MCF 10A (cell line): ENCODE results near the gene PYY. TPM values are rescaled to one million over a fixed set of nuclear protein-coding genes. Genes with fewer than 3 reads are reported as not detected.
"Not testable (repeated sequence)": the region's sequence is repeated elsewhere in the genome, so short reads cannot be mapped to it uniquely, and the experiment has no call there.

Experiments
- BruUV-seq: library from RNA; stranded (reverse); fragments of 400-500 nt; replicated peaks from 2 replicates; lab custom pipeline; 2021; lab: Mats Ljungman, UMichigan
- CTCF ChIA-PET: fragments of 300-600 bp; sonication (Branson Sonifier 250); formaldehyde crosslinking; extraction: SDS; loops from one replicate; lab custom pipeline; 2021; ENCODE audit warnings: antibody characterized with exemption, inconsistent platforms; lab: Yijun Ruan, JAX
- POLR2A ChIA-PET: fragments of 300-600, 350-650 bp; sonication (Branson Sonifier 250); formaldehyde crosslinking; extraction: SDS; loops from one replicate; lab custom pipeline; 2020; ENCODE audit warnings: antibody characterized with exemption, inconsistent platforms; lab: Yijun Ruan, JAX
- DNase-seq: peaks from one replicate; pipeline ENCODE4 v3.0.0-alpha.2; 2018; ENCODE audit not compliant: unreplicated experiment
- H3K27ac Mint-ChIP-seq: one replicate; pipeline ENCODE4 v1.8.0; 2022; ENCODE audit warnings: mild to moderate bottlenecking, low read depth, mixed read lengths; ENCODE audit not compliant: unreplicated experiment
- H3K27me3 Mint-ChIP-seq: one replicate; pipeline ENCODE4 v1.8.0; 2022; ENCODE audit warnings: mixed read lengths; ENCODE audit not compliant: insufficient read depth, unreplicated experiment
- H3K36me3 Mint-ChIP-seq: one replicate; pipeline ENCODE4 v1.8.0; 2022; ENCODE audit warnings: mild to moderate bottlenecking, moderate library complexity, mixed read lengths; ENCODE audit not compliant: insufficient read depth, unreplicated experiment
- H3K4me1 Mint-ChIP-seq: one replicate; pipeline ENCODE4 v1.8.0; 2022; ENCODE audit warnings: mixed read lengths; ENCODE audit not compliant: insufficient read depth, unreplicated experiment
- H3K4me3 Mint-ChIP-seq: one replicate; pipeline ENCODE4 v1.8.0; 2022; ENCODE audit warnings: mild to moderate bottlenecking, moderate library complexity, mixed read lengths; ENCODE audit not compliant: unreplicated experiment
- H3K9me3 Mint-ChIP-seq: one replicate; pipeline ENCODE4 v1.8.0; 2022; ENCODE audit warnings: mixed read lengths; ENCODE audit not compliant: unreplicated experiment
- CTCF ChIP-seq: fragments of 200-600 bp; IDR thresholded peaks from one replicate; pipeline ENCODE4 v1.8.0; 2022; ENCODE audit warnings: antibody characterized with exemption, mild to moderate bottlenecking; ENCODE audit not compliant: unreplicated experiment
- intact Hi-C: fragments of 100-400 bp; cut with micrococcal nuclease; formaldehyde crosslinking; loops from 2 replicates; pipeline ENCODE4 v1.14.1; 2022
- total RNA-seq: library from RNA; stranded (reverse); gene quantifications from 2 replicates; pipeline ENCODE4 v1.2.3, GENCODE V29; 2022

PYY gene
- total RNA-seq, 1 experiment from 2014 or later, result not detected

GRCh38 chr17:43998552-43998951 is 44.8 kb upstream of the PYY start:
- no peak overlapping the region for H3K27ac Mint-ChIP-seq
- BruUV-seq, result no TSS peak
- H3K4me1 Mint-ChIP-seq, result peaks cover 14% of the 10 kb centered on the region
- H3K27me3 Mint-ChIP-seq, result no peaks in the 10 kb centered on the region
- DNase-seq, result peak; percentile 48
- TF ChIP-seq CTCF, result no peak
- no peak overlapping the region for H3K4me3 Mint-ChIP-seq
- H3K9me3 Mint-ChIP-seq, result no peaks in the 10 kb centered on the region
- POLR2A ChIA-PET, result interaction anchor here (0.6 kb wide), 1 partner anchor 10 kb away, joined by 3 read pairs; no protein-coding TSS in a partner anchor
- CTCF ChIA-PET, result interaction anchor here (0.7 to 7.3 kb wide), 4 partner anchors 9 to 121 kb away, joined by 3 to 82 read pairs (median 26); partner anchors contain the start of gene PPY
- H3K36me3 Mint-ChIP-seq, result peaks cover 5% of the 10 kb centered on the region
- intact Hi-C loops, result no loop called here

DNA sequence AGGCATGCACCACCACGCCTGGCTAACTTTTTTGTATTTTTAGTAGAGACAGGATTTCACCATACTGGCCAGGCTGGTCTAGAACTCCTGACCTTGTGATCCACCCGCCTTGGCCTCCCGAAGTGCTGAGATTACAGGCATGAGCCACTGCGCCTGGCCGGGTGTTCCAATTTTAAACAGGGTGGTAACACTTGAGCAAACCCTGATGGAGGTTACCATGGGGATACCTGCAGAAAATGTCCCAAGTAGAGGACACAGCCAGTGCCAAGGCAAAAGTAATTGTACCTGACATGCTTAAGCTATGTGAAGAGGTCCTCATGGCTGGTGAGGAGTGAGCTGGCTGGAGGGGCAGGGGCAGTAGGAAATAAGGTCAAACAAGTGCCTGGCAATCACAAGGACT is 43.4 kb upstream of the PYY start:
- CTCF ChIA-PET, result interaction anchor here (0.8 to 7.3 kb wide), 6 partner anchors 9 to 207 kb away, joined by 3 to 82 read pairs (median 5); partner anchors contain the start of gene PPY
- intact Hi-C loops, H3K36me3 Mint-ChIP-seq, H3K27me3 Mint-ChIP-seq, H3K4me3 Mint-ChIP-seq, DNase-seq, H3K9me3 Mint-ChIP-seq, BruUV-seq, H3K27ac Mint-ChIP-seq: not testable (repeated sequence)
- POLR2A ChIA-PET, result interaction anchor here (0.7 kb wide), 1 partner anchor 18 kb away, joined by 3 read pairs; the partner anchor contains the start of gene TMEM101
- H3K4me1 Mint-ChIP-seq, result peaks cover 14% of the 10 kb centered on the region

DNA sequence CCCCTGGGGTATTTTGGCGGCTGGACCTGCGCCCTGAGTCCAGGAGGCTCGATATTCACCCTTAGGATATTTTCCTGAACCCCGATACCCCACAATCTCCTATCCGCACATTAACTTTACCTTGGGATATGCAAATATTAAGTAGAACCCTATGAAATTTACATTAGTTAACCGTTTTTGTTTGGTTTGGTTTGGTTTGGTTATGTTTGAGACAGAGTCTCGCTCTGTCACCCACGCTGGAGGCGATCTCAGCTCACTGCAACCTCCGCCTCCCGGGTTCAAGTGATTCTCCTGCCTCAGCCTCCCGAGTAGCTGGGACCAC is 41.4 kb upstream of the PYY start:
- Mint-ChIP-seq H3K9me3 (no peaks in the 10 kb centered on the region), H3K27me3 (no peaks in the 10 kb centered on the region), H3K27ac (no peak overlapping the region), H3K36me3 (peaks cover 5% of the 10 kb centered on the region), H3K4me1 (peaks cover 8% of the 10 kb centered on the region), H3K4me3 (peak overlapping the region; percentile 64)
- TF ChIP-seq CTCF, result no peak
- POLR2A ChIA-PET, result interaction anchor here (1.1 kb wide), 1 partner anchor 51 kb away, joined by 4 read pairs; no protein-coding TSS in a partner anchor
- CTCF ChIA-PET, result interaction anchor here (0.5 to 7.3 kb wide), 14 partner anchors 8 to 816 kb away, joined by 3 to 82 read pairs (median 4); partner anchors contain the start of gene PPY
- BruUV-seq, result no TSS peak
- DNase-seq, result no peak
- intact Hi-C loops, result loop anchor here (1.0 kb wide), 2 partner anchors 51 to 117 kb away; no protein-coding TSS in a partner anchor

DNA sequence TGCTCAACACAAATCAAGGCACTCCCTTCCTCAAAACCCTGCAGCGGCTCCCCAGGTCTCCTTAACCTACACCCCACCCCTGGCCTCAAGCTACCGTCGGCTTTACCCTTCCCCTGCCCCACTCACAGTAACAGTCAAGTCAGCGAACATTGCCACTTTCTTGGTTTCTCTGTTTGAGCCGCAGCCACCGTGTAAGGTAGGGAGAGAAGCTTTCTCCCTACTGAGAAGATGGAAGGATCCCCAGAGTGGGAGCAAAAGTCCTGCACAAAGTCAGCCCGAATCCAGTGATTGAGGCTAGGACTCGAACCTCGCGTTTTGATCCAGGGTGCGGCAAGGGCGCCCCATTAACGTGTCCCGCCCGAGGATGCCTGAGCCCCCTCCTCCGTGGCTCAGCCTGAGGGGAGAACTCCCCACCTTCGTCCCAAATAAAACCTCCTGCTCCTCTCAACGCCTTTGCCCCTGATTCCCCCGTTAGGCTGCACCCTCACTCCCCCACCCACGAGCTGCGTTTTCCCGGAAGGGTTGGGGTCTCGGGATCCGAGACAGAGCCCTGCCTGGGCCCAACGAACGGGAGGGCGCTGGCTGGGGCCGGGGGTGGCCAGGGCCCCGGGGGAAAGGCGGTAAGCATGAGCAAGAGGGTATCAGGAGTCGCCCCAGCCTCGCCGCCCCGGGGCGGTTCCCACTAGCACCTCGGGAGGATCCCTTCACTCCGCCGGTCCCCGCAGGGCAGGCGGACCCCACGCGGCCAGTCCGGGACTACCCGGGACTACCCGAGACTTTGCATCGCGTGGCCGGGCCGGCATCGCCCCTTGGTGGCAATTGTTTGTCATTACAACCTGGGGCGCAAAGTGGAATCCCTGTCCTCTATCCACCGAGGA is 40.8 kb upstream of the PYY start:
- no peaks in the 10 kb centered on the region for H3K9me3 Mint-ChIP-seq
- peak; percentile 69 for DNase-seq
- intact Hi-C loops, result loop anchor here (1.0 kb wide), 2 partner anchors 50 to 116 kb away; no protein-coding TSS in a partner anchor
- H3K4me1 Mint-ChIP-seq, result peaks cover 8% of the 10 kb centered on the region
- H3K27ac Mint-ChIP-seq, result no peak overlapping the region
- no peaks in the 10 kb centered on the region for H3K27me3 Mint-ChIP-seq
- no TSS peak for BruUV-seq
- ChIA-PET POLR2A (interaction anchor here (0.7 kb wide), 1 partner anchor 51 kb away, joined by 4 read pairs; no protein-coding TSS in a partner anchor), CTCF (interaction anchor here (0.6 to 7.3 kb wide), 18 partner anchors 8 to 398 kb away, joined by 3 to 82 read pairs (median 4); partner anchors contain the start of genes NAGS and PPY)
- H3K4me3 Mint-ChIP-seq, result peak overlapping the region; percentile 64
- peak; percentile 95 for TF ChIP-seq CTCF
- H3K36me3 Mint-ChIP-seq, result peaks cover 5% of the 10 kb centered on the region
